ENCODE measurements around the gene CDCA8.

CDCA8 gene

GRCh38 chr1:37692078-37692833 lies at the start of gene CDCA8:
TSS of gene CDCA8 (plus strand) at chr1:37692516. CDS start at chr1:37692691, 175 bp downstream.
- DNase-seq, result peak; percentile 100

DNA sequence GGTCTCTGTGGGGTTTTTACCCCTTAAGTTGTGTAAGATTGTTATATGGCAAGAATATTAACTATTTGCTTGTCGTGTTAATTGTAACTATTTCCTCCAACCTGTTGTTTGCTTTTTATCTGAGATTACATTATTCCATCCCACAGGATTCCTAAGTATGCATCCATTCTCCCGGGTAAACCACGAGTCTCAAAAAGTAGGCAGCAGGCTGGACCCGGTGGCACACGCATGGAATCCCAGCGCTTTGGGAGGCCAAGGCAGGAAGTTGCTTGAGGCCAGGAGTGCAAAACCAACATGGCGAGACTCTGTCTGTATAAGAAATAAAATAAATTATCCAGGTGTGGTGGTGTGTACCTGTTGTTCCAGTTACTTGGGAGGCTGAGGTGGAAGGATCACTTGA lies 45.0 kb upstream of the CDCA8 start:
- no peak for DNase-seq

DNA sequence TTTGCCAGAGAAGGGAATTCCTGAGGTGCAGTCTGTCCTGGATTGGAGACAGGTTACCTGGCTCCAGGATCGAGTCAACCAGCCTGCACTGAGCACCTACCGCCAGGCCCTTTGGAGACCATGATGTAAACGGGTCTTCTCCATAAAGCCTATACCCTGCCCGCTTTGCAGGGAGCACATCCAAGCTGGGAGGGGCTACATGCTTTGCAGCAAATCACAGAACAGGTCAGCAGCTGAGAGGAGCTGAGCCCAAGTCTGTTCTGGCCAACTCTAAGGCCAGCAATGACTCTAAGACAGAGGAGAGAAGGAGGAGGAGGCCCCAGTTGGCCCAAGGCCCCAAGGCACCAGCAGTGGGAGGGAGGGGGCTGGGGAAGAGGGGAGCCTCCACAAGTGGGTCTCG lies 42.1 kb upstream of the CDCA8 start:
- DNase-seq, result no peak

- DNase-seq, result no peak
Observed at GRCh38 chr1:37650721-37651120, 41.6 kb upstream of the CDCA8 start.

DNA sequence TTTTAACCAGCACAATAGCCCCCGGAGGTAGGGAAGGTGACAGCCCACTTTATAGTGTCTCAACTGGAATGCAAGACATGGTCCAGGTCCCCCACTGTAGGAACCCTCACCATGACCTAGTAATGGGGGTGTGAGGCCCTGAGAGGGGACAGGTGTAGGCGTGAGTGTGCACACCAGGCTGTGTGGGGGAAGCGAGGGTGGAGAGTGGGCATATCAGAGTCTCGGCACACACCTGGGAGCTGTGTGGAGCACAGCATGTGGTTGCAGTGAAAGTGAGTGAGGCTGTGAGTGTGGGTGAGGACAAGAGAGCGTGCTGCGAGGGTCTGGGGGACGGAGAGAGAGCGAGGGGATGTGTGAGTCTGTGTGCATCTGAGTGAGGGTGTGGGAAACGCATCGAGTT lies 40.5 kb upstream of the CDCA8 start:
- DNase-seq, result no peak

DNA sequence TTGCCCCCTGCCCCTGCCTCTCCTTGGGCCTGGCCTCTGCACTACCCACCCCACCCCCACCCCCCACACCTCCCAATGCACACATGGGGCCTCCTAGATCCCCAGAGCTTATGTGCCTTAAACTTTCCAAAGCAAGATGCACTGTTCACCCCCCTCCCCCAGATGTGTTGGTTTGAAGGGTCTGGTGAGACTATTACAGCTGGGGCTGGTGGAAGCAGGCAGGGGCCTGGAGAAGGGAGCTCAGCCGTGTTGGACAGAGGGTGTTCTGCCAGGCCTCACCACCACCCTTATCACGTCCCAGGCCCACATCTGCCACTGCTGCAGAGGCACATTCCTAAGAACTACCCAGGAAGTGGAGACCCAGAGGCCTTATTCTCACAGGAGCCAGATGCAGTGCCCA lies 39.3 kb upstream of the CDCA8 start:
- DNase-seq, result no peak

DNA sequence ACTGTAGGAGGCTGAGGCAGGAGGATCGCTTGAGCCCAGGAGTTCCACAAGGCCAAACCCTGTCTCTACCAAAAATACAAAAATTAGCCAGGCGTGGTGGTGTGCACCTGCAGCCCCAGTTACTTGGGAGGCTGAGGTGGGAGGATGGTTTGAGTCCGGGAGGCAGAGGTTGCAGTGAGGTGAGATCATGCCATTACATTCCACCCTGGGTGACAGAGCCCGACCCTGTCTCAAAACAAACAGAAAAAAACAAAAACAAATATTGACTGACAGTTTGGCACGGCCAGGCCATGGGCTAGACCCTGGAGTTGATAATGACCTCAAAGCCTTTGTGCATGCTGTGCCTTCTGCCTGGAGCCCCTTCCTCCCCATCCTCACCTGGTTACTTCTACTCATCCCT lies 38.4 kb upstream of the CDCA8 start:
- DNase-seq, result no peak

GRCh38 chr1:37655274-37655673 lies 37.0 kb upstream of the CDCA8 start:
- no peak for DNase-seq

DNA sequence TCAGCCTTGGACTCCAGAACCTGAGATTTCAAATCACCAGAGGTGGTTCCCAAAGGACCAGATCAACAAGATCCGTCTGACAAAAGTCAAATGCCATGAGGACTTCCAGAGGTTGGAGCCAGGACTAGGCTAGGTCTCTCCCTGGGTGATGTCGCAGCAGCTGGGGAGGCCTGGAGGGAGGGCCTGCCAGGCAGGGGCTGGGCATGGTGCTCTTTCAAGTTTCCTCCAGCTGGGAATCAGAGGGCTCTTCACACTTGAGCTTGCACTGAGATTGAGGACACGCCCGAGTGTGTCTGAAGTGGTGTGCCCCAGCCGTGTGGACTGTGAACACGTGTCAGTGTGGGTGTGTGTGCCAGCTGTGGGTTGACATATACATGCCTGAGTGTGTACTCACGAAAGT lies 36.3 kb upstream of the CDCA8 start:
- DNase-seq, result no peak

- DNase-seq, result no peak
Observed at GRCh38 chr1:37656881-37657280, 35.4 kb upstream of the CDCA8 start.

- DNase-seq, result no peak
Observed at GRCh38 chr1:37657620-37658412, 34.5 kb upstream of the CDCA8 start.

- DNase-seq, result no peak
Observed at GRCh38 chr1:37658486-37658885, 33.8 kb upstream of the CDCA8 start.

DNA sequence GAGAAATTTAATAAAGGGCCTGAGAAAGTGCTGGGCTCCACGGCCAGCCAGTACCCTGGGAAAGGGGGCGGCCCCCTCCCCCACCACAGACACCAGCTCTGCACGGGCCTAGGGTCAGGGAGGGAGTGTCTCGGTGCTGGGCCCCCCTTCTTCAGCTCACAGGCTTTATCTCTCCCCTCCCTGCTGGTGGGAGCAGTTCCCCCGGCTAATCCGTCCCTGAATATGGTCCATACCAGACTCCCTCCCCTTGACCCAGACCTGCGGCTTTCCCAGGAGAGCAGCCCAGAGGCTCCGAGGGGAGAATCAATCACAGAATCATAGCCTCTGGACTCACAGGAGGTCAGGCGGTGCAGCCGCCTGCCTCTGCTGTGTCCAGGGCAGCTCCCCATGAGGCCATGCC lies 31.7 kb upstream of the CDCA8 start:
- DNase-seq, result no peak

DNA sequence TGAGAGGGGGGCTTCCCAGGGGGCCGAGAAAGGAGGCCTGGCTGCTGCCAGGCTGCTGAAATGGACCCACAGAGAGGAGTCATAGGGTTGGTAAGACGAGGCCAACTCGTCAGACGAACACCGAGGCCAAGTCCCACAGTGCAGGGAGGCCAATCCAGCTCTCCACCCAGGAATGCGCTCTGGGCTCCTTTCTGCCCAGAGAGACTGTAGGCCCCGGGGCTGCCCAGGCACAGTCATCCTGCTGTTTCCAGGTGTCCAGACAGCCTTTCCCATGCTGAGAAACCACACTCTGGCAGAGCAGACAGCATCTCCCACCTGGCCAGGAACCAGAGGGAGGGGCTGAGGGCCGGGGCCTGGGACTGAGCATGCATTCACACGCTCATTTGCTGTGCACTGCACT lies 30.9 kb upstream of the CDCA8 start:
- DNase-seq, result no peak

- no peak for DNase-seq
Observed at GRCh38 chr1:37662031-37662755, 30.1 kb upstream of the CDCA8 start.

DNA sequence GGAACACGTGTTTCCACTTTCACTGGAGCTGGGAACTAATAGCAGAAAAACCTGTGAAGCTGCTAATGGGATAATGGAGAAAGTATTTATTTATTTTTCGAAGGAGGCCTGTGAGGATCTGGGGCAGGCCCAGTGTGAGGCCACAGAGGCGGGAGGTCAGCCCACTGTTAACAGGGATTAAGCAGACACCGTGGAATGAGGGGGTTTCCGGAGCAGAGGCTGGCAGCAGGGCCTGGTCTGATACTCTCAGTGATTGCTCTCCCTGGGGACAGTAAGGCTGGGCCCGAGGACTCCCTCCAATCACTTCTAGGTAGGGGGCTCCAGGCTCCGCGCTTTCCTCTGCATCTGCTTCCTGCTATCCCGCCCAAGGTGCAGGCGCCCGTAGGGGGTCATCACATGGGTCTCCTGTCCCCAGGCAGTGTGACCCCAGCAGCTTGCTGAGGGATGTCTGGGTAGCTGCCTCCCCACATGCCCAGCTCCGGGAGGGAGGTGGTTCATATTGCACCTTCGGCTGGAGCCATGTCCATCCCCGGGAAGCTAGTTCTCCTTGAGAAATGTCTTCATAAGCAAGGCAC lies 28.8 kb upstream of the CDCA8 start:
- DNase-seq, result no peak

GRCh38 chr1:37666241-37666867 lies 26.0 kb upstream of the CDCA8 start:
- no peak for DNase-seq

DNA sequence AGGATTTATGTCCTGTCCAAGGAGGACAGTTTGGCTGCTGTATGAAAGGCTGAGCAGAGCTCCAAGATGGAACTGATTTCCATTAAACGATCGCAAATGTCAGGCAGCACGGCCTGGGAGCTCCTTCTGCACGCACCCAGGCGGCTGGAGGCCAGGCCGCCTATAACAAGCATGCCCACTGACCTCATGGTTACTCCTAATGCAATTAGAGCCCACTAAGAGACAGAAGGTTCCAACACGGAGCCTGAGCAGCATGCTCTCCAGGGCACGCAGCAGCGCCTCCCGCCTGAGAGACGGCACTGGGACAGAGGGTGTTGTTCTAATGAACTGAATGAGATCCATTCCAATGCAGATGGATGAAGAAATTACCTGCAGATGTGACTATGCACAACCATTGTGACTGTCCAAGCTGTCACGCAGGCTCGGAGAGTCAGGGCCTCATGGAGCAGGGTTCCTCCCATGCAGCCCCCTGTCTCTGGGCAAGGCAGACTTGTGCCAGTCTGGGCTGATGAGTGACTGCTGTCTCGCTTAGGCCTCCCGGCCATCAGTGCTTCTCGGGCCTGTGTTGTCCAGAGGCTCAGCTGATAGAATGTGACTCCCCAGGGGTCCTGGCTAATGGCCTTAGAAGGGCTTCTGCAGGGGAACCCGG lies 25.2 kb upstream of the CDCA8 start:
- DNase-seq, result no peak

DNA sequence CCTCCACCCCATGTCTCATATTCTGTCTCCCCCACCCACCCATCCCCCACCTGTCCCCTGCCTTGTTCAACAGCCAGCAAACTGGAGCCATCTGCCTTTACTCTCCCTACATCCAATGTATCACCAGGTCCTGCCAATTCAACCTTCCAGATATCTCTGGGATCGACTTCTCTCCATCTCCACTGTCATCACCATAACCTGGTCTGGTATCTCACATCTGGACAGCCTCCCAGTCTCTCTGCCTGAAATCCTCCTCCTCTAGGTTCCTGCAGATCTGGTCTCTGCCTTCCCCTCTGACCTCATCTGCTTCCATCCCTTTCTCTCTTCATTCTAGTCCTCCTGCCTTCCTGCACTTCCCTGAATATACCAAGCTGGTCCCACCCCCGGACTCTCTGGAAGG lies 22.2 kb upstream of the CDCA8 start:
- DNase-seq, result no peak

GRCh38 chr1:37671261-37671660 lies 21.1 kb upstream of the CDCA8 start:
- no peak for DNase-seq

GRCh38 chr1:37672136-37672870 lies 20.0 kb upstream of the CDCA8 start:
- no peak for DNase-seq

DNA sequence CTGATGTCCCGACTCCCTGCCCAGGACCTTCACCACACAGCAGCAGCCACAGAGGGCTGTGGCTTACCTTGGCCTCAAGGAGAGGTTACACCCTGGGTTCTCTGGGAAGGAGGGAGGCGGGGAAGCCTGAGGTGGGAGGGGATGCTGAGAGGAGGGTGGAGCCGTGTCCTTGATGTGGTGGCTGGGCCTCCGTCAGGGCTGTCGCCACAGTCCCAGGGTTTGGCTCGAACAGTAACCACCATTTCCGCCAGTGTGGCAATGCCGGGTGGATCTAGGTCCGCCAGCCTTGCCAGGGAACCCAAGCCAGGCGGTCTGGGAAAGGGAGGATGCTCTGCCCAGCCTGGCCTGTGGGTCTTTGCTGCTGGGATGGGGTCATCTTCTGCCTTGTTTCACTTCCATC lies 18.4 kb upstream of the CDCA8 start:
- no peak for DNase-seq
